GM19239 (cell line): Measurements from ENCODE around the gene OR10A5.
A peak's percentile ranks its signal among the peaks of the same experiment; 100 is the strongest.
"Not testable (repeated sequence)": the region's sequence is repeated elsewhere in the genome, so short reads cannot be mapped to it uniquely, and the experiment has no call there.

Experiments used
- DNase-seq: peaks from one replicate; pipeline ENCODE4 v3.0.0; 2011; ENCODE audit warnings: low spot score; ENCODE audit not compliant: insufficient read length
- FAIRE-seq: peaks from 2 replicates; lab custom pipeline; 2011; peaks lifted over from hg19 to GRCh38; lab: Jason Lieb, UNC

The OR10A5 gene, protein sequence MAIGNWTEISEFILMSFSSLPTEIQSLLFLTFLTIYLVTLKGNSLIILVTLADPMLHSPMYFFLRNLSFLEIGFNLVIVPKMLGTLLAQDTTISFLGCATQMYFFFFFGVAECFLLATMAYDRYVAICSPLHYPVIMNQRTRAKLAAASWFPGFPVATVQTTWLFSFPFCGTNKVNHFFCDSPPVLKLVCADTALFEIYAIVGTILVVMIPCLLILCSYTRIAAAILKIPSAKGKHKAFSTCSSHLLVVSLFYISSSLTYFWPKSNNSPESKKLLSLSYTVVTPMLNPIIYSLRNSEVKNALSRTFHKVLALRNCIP

DNA sequence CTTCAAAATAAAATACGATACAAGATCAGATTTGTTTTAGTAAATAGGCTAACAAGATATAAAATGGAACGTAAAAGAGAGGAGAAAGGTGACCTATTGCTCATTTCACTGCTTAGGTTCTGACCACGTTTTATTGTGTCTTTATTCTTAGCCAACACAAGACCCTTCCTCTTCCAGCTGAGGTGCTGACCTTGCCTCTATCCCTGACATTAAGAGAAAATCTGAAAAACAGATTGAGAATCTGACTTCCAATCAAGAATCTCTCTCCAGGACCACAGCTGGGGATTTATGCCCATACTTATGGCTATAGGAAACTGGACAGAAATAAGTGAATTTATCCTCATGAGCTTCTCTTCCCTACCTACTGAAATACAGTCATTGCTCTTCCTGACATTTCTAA lies at the start of gene OR10A5:
Gene OR10A5 (plus strand): TSS at position 301 of the 400 bp plus-strand sequence. CDS start 0 bp downstream, at position 301.
- FAIRE-seq, result no peak
- DNase-seq, result no peak

DNA sequence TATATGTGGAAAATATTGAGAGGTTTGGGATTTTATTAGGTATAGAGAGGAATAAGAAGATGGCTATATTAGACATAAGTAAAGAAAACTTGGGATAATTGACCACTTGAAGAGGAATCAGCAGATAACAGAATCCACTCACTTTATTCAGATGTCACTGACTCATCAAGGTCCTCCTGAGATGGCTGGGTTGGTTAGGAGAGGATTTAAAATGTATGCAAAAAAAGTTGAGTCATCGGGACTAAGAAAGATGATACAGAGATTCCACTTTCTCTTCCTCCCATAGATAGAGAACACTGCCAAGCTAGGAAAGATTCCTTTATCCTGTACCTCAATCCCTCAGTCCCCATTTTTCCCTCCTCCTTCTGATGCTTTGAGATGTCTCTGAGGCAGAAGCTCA lies 46.1 kb upstream of the OR10A5 start, which contains the start of gene OR6A2:
Gene OR6A2 (minus strand): TSS at position 288 of the 400 bp plus-strand sequence. CDS start 3,981 bp downstream, outside the sequence.
- DNase-seq (no peak), FAIRE-seq (no peak)

DNA sequence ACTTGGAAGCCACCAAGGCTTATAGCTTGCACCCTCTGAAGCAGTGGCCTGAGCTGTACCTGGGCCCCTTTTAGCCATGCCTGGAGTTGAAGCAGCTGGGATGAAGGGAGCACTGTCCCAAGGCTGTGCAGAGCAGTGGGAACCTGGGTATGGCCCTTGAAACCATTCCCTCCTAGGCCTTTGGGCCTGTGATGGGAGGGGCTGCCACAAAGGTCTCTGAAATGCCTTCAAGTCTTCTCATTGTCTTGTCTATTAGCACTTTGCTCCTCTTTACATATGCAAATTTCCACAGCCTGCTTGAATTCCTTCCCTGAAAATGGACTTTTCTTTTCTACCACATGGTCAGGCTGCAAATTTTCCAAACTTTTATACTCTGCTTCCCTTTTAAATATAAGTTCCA lies 44.4 kb upstream of the OR10A5 start:
- DNase-seq, FAIRE-seq: not testable (repeated sequence)

DNA sequence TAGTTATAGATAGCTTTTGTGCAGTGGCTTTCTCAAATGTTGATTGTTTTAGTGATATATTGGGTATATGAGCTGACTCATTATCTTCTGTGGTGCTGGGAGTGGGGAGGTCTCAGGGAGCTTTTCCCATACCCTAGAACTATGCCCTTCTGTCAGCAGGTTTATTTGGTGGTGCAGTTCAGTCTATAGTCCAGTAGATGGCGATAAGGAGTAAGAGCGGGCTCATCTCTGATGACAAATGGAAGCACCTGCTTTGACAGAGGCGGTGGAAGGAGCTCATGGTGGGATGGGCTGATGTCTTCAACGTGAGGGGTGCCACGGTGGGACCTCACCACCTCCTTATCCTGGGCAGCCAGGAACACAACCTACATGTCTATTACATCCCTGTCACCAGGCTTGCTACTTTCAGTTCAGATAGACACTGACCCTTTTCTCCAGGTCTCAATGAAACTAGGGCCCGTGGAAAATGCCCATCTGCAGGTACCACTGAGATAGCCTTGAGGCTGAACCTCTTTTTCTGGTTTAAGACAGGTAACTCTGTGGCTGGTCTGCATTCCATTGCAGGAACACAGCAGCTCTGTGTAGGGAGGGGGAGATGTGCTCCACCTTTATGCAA lies 33.0 kb upstream of the OR10A5 start:
- peak; percentile 93 for FAIRE-seq
- peak; percentile 38 for DNase-seq

DNA sequence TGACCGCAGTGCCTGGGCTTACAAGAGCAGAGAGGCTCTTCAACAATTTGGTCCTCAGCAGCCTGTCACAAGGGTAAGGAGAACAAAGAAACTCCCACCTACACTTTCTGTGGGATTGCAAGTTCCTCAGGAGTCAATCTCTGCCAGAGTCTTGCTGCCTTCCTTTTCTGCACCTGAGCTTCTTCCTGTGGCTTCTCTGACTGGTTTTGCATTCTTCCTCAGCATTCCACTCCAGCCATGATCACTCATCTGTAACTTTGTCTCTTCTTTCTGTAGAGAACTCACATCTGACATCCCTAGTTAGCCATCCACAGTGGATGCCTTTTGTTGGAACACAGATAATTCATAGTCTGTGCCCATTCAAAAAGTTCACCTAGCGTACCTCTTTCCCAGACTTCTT lies 31.8 kb upstream of the OR10A5 start:
- FAIRE-seq, result no peak

DNA sequence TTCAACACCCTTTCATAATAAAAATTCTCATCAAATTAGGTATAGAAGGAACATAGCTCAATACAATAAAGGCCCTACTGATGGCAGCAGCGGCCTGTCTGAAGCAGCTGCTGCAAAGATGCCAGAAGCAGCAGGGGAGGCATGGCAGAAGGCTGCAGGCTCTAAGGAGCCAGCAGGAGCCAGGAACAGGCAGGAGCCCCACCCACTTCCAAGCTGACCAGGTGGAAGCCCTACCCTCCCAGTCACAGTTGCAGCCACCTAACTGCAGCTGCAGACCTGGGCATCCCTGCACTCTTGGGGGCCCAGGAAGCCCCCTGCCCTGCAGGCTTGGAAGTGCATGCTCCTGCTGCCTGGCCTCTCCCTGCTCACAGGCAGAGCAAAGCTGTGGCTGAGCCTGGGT lies 27.8 kb upstream of the OR10A5 start:
- FAIRE-seq (no peak), DNase-seq (no peak)

More for the DNA sequence above, 31.8 kb upstream of the OR10A5 start:
- no peak for DNase-seq

DNA sequence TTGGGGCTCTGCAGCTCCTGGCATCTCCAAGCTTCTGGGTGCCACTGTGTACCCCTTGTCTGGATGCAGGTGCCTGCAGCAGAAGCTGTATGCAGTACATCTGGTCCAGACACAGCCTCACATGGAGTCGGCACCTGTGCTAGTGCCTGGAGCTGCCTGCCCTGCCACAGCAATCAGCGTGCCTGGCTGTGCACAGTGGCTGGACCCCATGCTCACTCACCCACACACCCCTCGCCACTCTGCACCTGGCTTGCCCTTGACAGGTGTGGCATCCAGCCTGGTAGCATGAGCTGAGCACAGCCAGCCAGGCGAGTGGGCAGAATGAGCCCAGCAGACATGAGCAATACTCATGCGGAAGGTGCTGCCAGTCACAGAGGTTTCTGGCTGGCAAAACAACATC lies 26.5 kb upstream of the OR10A5 start:
- DNase-seq, result no peak
- no peak for FAIRE-seq

DNA sequence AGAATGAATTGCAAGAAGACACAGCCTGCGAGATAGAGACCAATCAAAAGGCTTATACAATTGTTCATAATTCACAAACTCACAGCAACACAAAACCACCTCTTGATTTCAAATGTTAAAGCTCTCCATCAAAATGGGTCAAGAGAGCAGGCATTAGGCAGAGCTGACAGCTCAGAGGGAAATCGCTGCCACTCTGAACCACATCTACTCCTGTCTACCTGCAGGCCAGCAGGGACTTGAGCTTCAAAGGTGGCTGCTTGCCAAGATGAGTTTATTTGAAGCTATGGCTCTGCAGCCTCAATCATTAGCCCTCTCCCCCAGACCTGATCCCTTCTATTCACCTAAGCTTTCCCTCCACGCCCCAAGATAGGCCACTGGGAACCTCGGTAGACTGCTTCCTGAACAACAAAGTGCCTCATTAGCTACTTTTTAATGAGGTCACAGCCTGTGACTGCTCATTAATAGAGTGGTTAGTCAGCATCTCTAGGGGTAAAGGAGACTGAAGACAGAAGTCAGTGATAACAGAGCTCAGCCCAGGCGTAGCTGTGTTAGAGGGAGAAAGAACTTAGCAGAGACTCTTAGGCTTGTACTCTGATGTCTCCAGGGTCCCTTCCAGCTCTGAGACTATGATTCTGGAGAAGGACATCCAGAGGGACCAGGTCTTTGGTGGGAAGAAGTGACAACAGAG lies 21.2 kb upstream of the OR10A5 start:
- FAIRE-seq, result no peak
- DNase-seq, result no peak

DNA sequence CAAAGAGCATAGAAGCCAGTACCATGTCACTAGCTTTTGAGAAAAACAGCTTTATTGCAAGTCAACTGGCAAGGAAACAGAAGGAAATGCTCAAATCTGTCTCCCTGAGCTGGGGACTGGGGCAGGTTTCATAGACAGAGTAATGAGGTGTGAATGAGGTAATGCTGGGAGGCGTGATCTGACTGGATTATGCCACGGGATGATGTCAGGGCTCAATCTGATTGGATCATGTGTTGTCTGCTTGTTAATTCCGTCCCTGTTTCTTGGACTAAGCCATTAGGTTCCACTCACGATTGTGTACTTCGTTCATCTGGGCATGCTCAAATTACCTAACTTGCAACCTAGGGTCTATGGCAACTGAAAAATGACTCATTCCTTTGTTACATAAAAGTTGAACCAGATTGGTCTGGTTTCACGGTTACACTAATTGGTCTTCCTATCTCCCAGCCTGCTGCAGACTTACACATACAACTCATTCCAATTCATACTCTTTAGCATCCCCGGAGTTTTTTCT lies 20.2 kb upstream of the OR10A5 start:
- DNase-seq, result no peak
- no peak for FAIRE-seq

DNA sequence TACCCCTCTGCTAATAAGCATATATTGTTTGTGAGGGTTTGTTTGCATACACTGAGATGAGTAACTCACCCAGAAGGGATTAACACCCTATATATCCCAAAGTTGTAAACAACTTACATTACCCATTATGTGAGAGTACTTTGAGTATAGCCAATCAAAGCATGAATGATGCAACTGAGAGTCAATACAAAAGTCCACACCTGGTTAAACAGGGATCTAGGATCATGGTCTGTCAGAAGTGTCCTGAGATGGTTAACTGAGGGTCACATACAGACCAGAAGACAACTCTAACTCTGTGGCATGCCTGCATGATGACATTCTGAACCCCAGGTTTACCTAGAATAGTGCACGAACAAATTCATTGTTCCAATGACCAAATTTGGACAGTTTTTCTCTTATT lies 17.4 kb upstream of the OR10A5 start:
- no peak for FAIRE-seq
- DNase-seq, result no peak

DNA sequence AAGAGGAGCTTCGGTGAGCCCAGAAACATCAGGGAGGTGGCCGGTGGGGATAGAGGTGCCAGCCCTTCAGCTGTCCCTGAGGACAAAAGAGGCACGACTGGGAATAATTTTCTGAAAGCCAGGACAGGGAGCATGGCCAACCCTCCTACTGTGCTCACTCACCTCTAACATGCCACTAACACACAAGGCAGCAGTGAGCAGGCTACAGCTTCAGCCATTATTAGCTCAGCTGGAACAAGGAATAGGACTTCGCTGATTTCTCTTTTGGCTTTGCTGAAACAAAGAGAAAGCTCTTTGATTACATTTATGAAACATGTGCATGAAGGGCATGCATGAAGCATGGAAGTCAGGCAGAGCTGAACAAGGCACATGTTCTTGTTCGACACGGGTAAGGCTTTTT lies 12.1 kb upstream of the OR10A5 start:
- FAIRE-seq (no peak), DNase-seq (no peak)

DNA sequence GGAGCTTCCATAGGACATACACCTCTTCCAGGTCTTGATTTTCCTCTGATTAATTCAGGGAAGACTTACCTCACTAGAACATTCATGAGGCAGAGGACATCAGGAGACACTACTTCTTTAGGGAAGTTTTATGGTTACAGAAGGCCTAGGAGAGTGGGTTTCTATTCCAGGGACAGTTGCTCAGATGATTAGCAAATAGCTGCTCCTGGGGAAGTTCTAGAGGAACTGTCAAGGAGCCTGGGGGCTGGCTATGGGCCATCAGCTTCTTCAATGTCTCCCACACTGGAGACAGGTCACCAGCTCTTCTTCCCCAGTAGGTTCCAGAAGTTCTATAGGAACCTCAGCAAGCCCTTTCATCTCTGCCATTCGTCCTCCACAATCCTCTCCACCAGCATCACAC lies 11.5 kb upstream of the OR10A5 start:
- DNase-seq (no peak), FAIRE-seq (no peak)

DNA sequence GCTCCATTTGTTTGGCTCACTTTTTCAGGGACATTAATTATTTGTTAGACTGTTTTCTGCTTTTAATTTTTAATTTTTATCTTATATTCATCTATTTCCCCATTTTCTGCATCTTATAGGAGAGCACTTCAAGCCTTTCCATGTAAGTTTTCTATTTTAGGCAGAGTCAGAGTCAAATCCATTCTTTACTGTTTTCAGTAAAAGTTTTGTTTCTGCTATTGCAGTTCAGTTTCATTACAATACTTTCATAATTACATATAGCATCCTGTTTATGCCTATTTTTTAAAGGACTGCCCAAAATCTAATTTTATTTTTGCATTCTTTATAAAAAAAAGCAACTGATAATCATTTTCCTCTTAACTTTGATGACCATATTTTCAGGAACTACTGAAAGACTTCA lies 3.8 kb upstream of the OR10A5 start:
- FAIRE-seq, result no peak
- no peak for DNase-seq

DNA sequence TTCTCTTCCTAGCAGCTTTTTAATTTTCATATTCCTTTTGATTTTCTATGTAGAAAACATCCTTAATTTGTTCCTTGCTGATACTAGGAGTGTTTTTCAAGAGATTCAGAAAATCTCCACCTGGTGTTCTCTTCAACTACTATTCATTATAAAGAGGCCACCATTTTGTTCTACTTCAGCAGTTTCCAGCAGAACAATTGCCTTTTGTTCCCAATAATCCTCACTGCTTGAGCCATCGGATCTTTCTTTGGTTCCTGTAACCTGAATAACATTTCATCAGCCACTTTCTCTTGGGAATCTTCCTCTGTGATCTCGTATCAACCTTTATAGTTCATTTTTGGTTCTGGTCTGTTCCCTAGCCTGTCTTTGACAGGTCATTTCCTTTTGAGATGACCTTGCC lies 1.8 kb upstream of the OR10A5 start:
- DNase-seq, result no peak
- no peak for FAIRE-seq

DNA sequence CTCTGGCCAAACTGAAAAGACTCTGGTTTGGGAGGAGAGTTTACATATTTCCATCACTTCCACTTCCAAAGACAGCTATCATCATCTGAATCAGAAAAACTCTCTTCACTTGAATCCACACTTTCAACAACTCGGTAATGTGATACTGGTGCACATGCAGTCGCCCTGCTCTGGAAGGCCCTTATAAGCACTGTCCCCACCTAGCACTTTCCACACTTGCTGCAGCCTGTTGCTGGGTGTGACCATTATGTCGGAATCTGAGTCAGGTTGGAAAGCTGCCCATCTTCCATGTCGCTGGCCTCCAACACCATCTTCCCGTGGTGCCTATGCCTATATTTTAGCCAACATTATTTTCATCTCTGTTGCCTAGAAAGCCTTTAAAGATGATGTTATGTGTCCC lies 1.1 kb upstream of the OR10A5 start:
- no peak for FAIRE-seq

DNA sequence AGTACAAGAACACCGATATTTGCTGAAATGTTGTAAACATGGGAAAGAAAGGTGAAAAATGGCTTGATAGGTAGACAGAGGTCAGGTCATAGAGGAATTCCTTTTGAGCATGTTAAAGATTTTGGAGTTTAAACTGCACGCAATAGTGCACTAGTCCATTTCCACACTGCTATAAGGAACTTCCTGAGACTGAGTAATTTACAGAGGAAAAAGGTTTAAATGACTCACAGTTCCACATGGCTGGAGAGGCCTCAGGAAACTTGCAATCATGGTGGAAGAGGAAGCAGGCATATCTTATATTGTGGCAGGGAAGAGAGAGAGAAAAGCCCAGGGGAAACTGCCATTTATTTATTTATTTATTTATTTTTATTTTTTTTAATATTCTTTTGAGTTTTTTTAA lies 5.0 kb downstream of the OR10A5 start:
- DNase-seq (no peak), FAIRE-seq (no peak)

More for the DNA sequence above, 1.1 kb upstream of the OR10A5 start:
- DNase-seq, result no peak

DNA sequence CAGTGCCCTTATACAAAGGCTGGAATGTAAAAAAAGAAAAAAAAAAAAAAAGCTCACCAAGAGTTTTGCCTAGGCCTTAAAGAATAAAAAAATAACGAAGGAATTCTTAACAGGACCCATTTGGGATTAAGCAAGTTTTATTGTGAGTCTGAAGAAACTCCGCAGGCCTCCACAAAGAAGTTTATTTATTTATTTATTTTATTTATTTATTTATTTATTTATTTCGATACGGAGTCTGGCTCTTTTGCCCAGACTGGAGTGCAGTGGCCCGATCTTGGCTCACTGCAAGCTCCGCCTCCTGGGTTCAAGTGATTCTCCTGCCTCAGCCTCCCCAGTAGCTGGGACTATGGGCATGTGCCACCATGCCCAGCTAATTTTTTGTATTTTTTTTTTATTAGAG lies 9.3 kb downstream of the OR10A5 start:
- not testable (repeated sequence) for FAIRE-seq

DNA sequence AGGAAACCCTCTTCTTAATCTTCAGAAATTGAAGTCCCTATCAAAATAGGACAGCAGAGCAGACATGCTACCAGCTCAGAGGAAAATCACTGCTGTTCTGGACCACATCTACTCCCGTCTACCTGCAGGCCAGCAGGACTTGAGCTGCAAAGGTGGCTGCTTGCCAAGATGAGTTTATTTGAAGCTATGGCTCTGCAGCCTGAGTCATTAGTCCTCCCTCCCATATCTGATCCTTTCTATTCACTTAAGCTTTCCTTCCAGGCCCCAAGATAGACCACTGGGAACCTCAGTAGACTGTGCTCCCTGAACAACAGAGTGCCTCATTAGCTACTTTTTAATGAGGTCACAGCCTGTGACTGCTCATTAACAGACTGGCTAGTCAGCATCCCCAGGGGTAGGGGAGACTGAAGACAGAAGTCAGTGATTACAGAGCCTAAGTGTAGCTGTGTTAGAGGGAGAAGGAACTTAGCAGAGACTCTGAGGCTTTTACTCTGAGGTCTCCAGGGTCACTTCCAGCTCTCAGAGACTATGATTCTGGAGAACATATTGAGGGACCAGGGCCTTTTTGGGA lies 10.6 kb downstream of the OR10A5 start:
- FAIRE-seq (no peak), DNase-seq (no peak)

More for the DNA sequence above, 9.3 kb downstream of the OR10A5 start:
- DNase-seq, result not testable (repeated sequence)

DNA sequence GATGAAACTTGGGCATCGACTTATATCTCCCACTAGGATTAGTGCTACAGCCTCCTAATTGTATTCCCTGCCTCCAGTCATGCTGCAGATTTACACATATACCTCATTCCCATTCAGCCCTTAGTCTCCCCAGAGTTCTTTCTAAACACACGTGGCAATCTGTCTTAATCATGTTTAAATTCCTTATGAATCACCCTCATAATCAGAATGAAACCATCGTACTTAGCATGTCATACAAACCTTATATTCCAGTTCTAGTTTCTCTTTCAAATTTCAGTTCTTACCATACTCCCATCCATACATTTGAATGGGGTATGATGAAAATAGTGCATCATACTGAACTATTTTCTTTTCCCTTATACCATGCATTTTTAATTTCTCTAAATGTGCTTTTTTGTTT lies 11.4 kb downstream of the OR10A5 start:
- DNase-seq (no peak), FAIRE-seq (no peak)

DNA sequence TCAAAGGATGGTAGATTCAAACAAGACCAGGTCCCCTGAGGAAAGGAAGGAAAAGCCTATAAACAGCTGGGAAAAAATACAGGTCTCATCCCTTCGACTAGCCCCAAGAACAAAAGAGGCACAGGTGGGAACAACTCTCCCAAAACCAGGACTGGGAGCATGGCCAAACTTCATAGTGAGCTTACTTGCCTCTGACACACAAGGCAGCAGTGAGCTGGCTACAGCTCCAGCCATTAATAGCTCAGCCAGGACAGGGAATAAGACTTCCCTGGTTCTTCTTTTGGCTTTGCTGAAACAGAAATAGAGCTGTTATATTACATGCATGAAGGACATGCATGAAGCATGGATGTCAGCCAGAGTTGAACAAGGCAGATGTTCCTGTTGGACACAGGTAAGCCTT lies 17.5 kb downstream of the OR10A5 start, which contains the start of gene OR10A2:
Gene OR10A2 (plus strand): TSS at position 97 of the 400 bp plus-strand sequence. CDS start 6,698 bp downstream, outside the sequence.
- no peak for FAIRE-seq
- DNase-seq, result no peak
